PC-9 (cell line): ENCODE results near the gene LRRC74A. TPM values are rescaled to one million over a fixed set of nuclear protein-coding genes. Genes with fewer than 3 reads are reported as not detected.

Source experiments
- BruUV-seq: library from RNA; stranded (reverse); fragments of 400-500 nt; replicated peaks from 2 replicates; lab custom pipeline; 2021; lab: Mats Ljungman, UMichigan
- CTCF ChIA-PET: fragments of 300-600 bp; sonication (Branson Sonifier 250); formaldehyde crosslinking; loops from one replicate; lab custom pipeline; 2022; ENCODE audit warnings: antibody characterized with exemption; lab: Charles Lee
- POLR2A ChIA-PET: fragments of 300-600 bp; sonication (Branson Sonifier 250); formaldehyde crosslinking; loops from one replicate; lab custom pipeline; 2022; ENCODE audit warnings: antibody characterized with exemption; ENCODE audit not compliant: unreplicated experiment; lab: Charles Lee
- DNase-seq, 2 experiments: peaks; one replicate each; pipeline versions ENCODE4 v3.0.0 to v3.0.0-alpha.2; 2015 to 2022; ENCODE audit warnings: mixed read lengths in 1 of 2
- H2AFZ ChIP-seq: fragments of 200-600 bp; sonication (generic); 2 replicates; pipeline ENCODE4 v1.8.1; 2017; ENCODE audit warnings: antibody characterized with exemption
- H3F3A ChIP-seq: fragments of 200-600 bp; sonication (generic); 2 replicates; pipeline ENCODE4 v1.8.1; 2017; ENCODE audit warnings: antibody characterized with exemption, mild to moderate bottlenecking, low read depth; ENCODE audit not compliant: insufficient read depth
- H3K27ac ChIP-seq: fragments of 200-600 bp; sonication (generic); 2 replicates; pipeline ENCODE4 v1.6.1; 2016; ENCODE audit warnings: mixed run types
- H3K27me3 ChIP-seq: fragments of 200-600 bp; sonication (generic); 2 replicates; pipeline ENCODE4 v1.6.1; 2016; ENCODE audit warnings: low read depth, mixed run types; ENCODE audit not compliant: insufficient read depth
- H3K36me3 ChIP-seq: fragments of 200-600 bp; sonication (generic); 2 replicates; pipeline ENCODE4 v1.6.1; 2016; ENCODE audit warnings: low read depth, mixed run types
- H3K4me1 ChIP-seq: fragments of 200-600 bp; sonication (generic); replicated peaks from 2 replicates; pipeline ENCODE4 v1.6.1; 2016; ENCODE audit warnings: mixed run types; ENCODE audit not compliant: insufficient read depth
- H3K4me2 ChIP-seq: fragments of 200-600 bp; sonication (generic); 2 replicates; pipeline ENCODE4 v1.6.1; 2017; ENCODE audit warnings: mixed run types
- H3K4me3 ChIP-seq: fragments of 200-600 bp; sonication (generic); 2 replicates; pipeline ENCODE4 v1.6.1; 2016; ENCODE audit warnings: mixed run types
- H3K79me2 ChIP-seq: fragments of 200-600 bp; sonication (generic); 2 replicates; pipeline ENCODE4 v1.6.1; 2017; ENCODE audit warnings: low read depth, mixed run types
- H3K9me2 ChIP-seq: fragments of 200-600 bp; sonication (generic); 2 replicates; pipeline ENCODE4 v1.8.1; 2017; ENCODE audit warnings: mild to moderate bottlenecking; ENCODE audit not compliant: insufficient read depth
- H3K9me3 ChIP-seq: fragments of 200-600 bp; sonication (generic); 2 replicates; pipeline ENCODE4 v1.8.1; 2016; ENCODE audit warnings: low read depth; ENCODE audit not compliant: insufficient read depth
- H4K20me1 ChIP-seq: fragments of 200-600 bp; sonication (generic); 2 replicates; pipeline ENCODE4 v1.8.1; 2017; ENCODE audit not compliant: insufficient read depth
- CTCF ChIP-seq: fragments of 200-600 bp; sonication (generic); conservative IDR thresholded peaks from 2 replicates; pipeline ENCODE4 v1.6.1; 2017; ENCODE audit warnings: mixed run types, antibody characterized with exemption, mild to moderate bottlenecking, moderate library complexity
- EZH2 ChIP-seq: fragments of 200-600 bp; sonication (generic); IDR thresholded peaks from 2 replicates; pipeline ENCODE4 v1.8.0; 2017; ENCODE audit warnings: antibody characterized with exemption, low read depth
- intact Hi-C: fragments of 100-400 bp; cut with micrococcal nuclease; formaldehyde crosslinking; loops from one replicate; pipeline ENCODE4 v1.10.0; 2022; ENCODE audit not compliant: unreplicated experiment
- total RNA-seq: library from RNA; stranded (reverse); gene quantifications from 2 replicates; pipeline ENCODE4 v1.2.3, GENCODE V29; 2021

Gene LRRC74A
- total RNA-seq, 1 experiment from 2014 or later = not detected

GRCh38 chr14:76778546-76779215 is 47.5 kb upstream of the LRRC74A start:
- Histone ChIP-seq H3K9me3 (no peaks in the 10 kb centered on the region), H3K4me1 (peaks cover 5% of the 10 kb centered on the region), H3K4me2 (no peak overlapping the region), H3K4me3 (no peak overlapping the region), H3K27me3 (no peaks in the 10 kb centered on the region), H3K9me2 (no peaks in the 10 kb centered on the region), H3K79me2 (no peaks in the 10 kb centered on the region), H3K36me3 (no peaks in the 10 kb centered on the region), H4K20me1 (no peaks in the 10 kb centered on the region), H3F3A (no peaks in the 10 kb centered on the region), H3K27ac (no peak overlapping the region), H2AFZ (no peak overlapping the region)
- POLR2A ChIA-PET = no interaction called here
- CTCF ChIA-PET = no interaction called here
- no peak for TF ChIP-seq CTCF
- no peak for TF ChIP-seq EZH2
- no peak for DNase-seq
- intact Hi-C loops = no loop called here
- BruUV-seq = no TSS peak

GRCh38 chr14:76779221-76780057 is 46.8 kb upstream of the LRRC74A start:
- Histone ChIP-seq H3K36me3 (no peaks in the 10 kb centered on the region), H3K4me3 (no peak overlapping the region), H3F3A (no peaks in the 10 kb centered on the region), H2AFZ (no peak overlapping the region), H3K9me3 (no peaks in the 10 kb centered on the region), H3K4me2 (no peak overlapping the region), H3K27me3 (no peaks in the 10 kb centered on the region), H4K20me1 (0 out of 2 replicates have a peak, but pooled peaks cover 3% of the 10 kb centered on the region), H3K27ac (no peak overlapping the region), H3K9me2 (no peaks in the 10 kb centered on the region), H3K79me2 (no peaks in the 10 kb centered on the region), H3K4me1 (no peaks in the 10 kb centered on the region)
- no TSS peak for BruUV-seq
- no peak for TF ChIP-seq EZH2
- intact Hi-C loops = no loop called here
- ChIA-PET POLR2A (no interaction called here), CTCF (no interaction called here)
- DNase-seq = no peak

DNA sequence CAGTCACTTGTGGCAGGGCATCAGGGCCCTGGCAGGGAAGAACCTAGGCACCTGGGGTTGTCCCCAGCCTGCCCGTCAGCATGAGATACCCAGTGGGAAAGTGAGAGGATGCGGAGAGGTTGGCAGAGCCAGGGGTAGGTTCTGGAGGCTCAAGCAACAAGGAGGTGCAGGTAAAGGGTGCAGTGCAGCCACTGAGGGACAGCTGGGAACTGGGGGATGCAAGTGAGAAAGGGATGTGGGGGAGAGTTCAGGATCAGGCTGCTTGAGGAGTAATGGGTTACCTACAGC is 46.2 kb upstream of the LRRC74A start:
- Histone ChIP-seq H3K9me3 (no peaks in the 10 kb centered on the region), H4K20me1 (0 out of 2 replicates have a peak, but pooled peaks cover 6% of the 10 kb centered on the region), H3K79me2 (no peaks in the 10 kb centered on the region), H3K4me1 (no peaks in the 10 kb centered on the region), H3K4me2 (no peak overlapping the region), H3K4me3 (no peak overlapping the region), H2AFZ (no peak overlapping the region), H3K27ac (no peak overlapping the region), H3K27me3 (no peaks in the 10 kb centered on the region), H3F3A (no peaks in the 10 kb centered on the region), H3K36me3 (no peaks in the 10 kb centered on the region), H3K9me2 (no peaks in the 10 kb centered on the region)
- no peak for DNase-seq
- no TSS peak for BruUV-seq
- intact Hi-C loops = no loop called here
- CTCF ChIA-PET = no interaction called here
- TF ChIP-seq EZH2 (no peak), CTCF (no peak)
- POLR2A ChIA-PET = no interaction called here
